HG03196 (cell line): Measurements from ENCODE around the gene HOXA4.

Experiments used
- ATAC-seq: cut with Tn5 transposase; IDR thresholded peaks from one replicate; pipeline ENCODE4 v1.9.1; 2021; ENCODE audit not compliant: unreplicated experiment

Gene HOXA4

GRCh38 chr7:27117887-27118491 is 12.6 kb downstream of the HOXA4 start:
- ATAC-seq, result no peak

- ATAC-seq, result no peak
Observed at GRCh38 chr7:27116962-27117886, 13.3 kb downstream of the HOXA4 start.

GRCh38 chr7:27116031-27116961 is 14.3 kb downstream of the HOXA4 start:
- no peak for ATAC-seq

GRCh38 chr7:27115221-27116026 is 15.1 kb downstream of the HOXA4 start:
- ATAC-seq, result no peak

- ATAC-seq, result no peak
Observed at GRCh38 chr7:27114881-27115220, 15.7 kb downstream of the HOXA4 start.

- ATAC-seq, result no peak
Observed at GRCh38 chr7:27113991-27114769, 16.4 kb downstream of the HOXA4 start.

GRCh38 chr7:27112955-27113949 is 17.3 kb downstream of the HOXA4 start:
- no peak for ATAC-seq

- no peak for ATAC-seq
Observed at GRCh38 chr7:27112361-27112760, 18.2 kb downstream of the HOXA4 start.

- no peak for ATAC-seq
Observed at GRCh38 chr7:27111751-27112277, 18.7 kb downstream of the HOXA4 start.

GRCh38 chr7:27111042-27111750 is 19.4 kb downstream of the HOXA4 start:
- no peak for ATAC-seq

GRCh38 chr7:27110186-27111031 is 20.1 kb downstream of the HOXA4 start:
- ATAC-seq, result no peak

- no peak for ATAC-seq
Observed at GRCh38 chr7:27109466-27110185, 20.9 kb downstream of the HOXA4 start.

- ATAC-seq, result no peak
Observed at GRCh38 chr7:27108390-27109127, 22.0 kb downstream of the HOXA4 start.

GRCh38 chr7:27107391-27108381 is 22.9 kb downstream of the HOXA4 start:
- no peak for ATAC-seq
